K562 (cell line): ENCODE results near the gene SBNO1. TPM values are rescaled to one million over a fixed set of nuclear protein-coding genes. Genes with fewer than 3 reads are reported as not detected.

Source experiments
- ATAC-seq: fragments of 200-7000 bp; cut with Tn5 transposase; 3 replicates; pipeline ENCODE4 v1.9.1; 2020; ENCODE audit warnings: moderate library complexity
- BruUV-seq: library from RNA; stranded (reverse); fragments of 400-500 nt; replicated peaks from 2 replicates; lab custom pipeline; 2021; lab: Mats Ljungman, UMichigan
- CTCF ChIA-PET: fragments of 300-600 bp; formaldehyde crosslinking; extraction: SDS; loops from one replicate; lab custom pipeline; 2021; ENCODE audit warnings: low intra/inter-chr PET ratio; lab: Yijun Ruan, JAX
- POLR2A ChIA-PET: fragments of 300-600, 350-650 bp; sonication (Branson Sonifier 250); formaldehyde crosslinking; extraction: SDS; loops from one replicate; lab custom pipeline; 2021; ENCODE audit warnings: antibody characterized with exemption, inconsistent platforms; lab: Yijun Ruan, JAX
- DNase-seq, 4 experiments: peaks; one replicate each; pipeline versions ENCODE4 v3.0.0 to v3.0.0-alpha.2; 2011 to 2018; ENCODE audit warnings: low spot score in 3 of 4, mixed read lengths in 3 of 4; ENCODE audit errors: extremely low read depth in 1 of 4
- FAIRE-seq: peaks from 2 replicates; lab custom pipeline; 2011; peaks lifted over from hg19 to GRCh38; lab: Jason Lieb, UNC
- H2AFZ ChIP-seq: 2 replicates; pipeline ENCODE4 v1.6.0; 2011; ENCODE audit warnings: low read depth, low read length, control low read depth, inconsistent platforms
- H3K27ac ChIP-seq: fragments of 200-600 bp; 3 replicates; pipeline ENCODE4 v1.8.0; 2011; ENCODE audit warnings: low read depth, mild to moderate bottlenecking, control low read depth, inconsistent platforms, low read length, moderate library complexity, mixed read lengths; ENCODE audit errors: extremely low read depth
- H3K27me3 ChIP-seq, 2 experiments: fragments of 300-600 bp in 1 of 2; 2 replicates in 1 of 2; 3 replicates in 1 of 2; pipeline versions ENCODE4 v1.6.0 to v1.8.0; 2011; ENCODE audit warnings: inconsistent platforms in 2 of 2, low read length in 2 of 2, mild to moderate bottlenecking in 1 of 2, mixed read lengths in 1 of 2, moderate library complexity in 1 of 2; ENCODE audit not compliant: control insufficient read depth in 2 of 2, insufficient read depth in 2 of 2
- H3K36me3 ChIP-seq: fragments of 300-600 bp; 3 replicates; pipeline ENCODE4 v1.8.0; 2011; ENCODE audit warnings: mild to moderate bottlenecking, low read length, inconsistent platforms; ENCODE audit not compliant: control insufficient read depth, insufficient read depth
- H3K4me1 ChIP-seq, 2 experiments: fragments of 200-600 bp in 1 of 2; replicated peaks in 1 of 2; 2 replicates in 1 of 2; 3 replicates in 1 of 2; pipeline versions ENCODE4 v1.5.1 to v1.8.0; 2011; ENCODE audit warnings: inconsistent platforms in 2 of 2, low read length in 2 of 2, mild to moderate bottlenecking in 1 of 2, mixed read lengths in 1 of 2, moderate library complexity in 1 of 2; ENCODE audit not compliant: control insufficient read depth in 2 of 2, insufficient read depth in 2 of 2
- H3K4me2 ChIP-seq: 2 replicates; pipeline ENCODE4 v1.6.1; 2011; ENCODE audit warnings: low read length, control low read depth, inconsistent platforms, mixed read lengths; ENCODE audit not compliant: insufficient read depth
- H3K4me3 ChIP-seq: fragments of 200-600 bp; sonication (generic), shearing (Covaris generic); 2 replicates; pipeline ENCODE4 v1.5.1; 2016; ENCODE audit warnings: control low read depth, inconsistent platforms
- H3K79me2 ChIP-seq: fragments of 200-600 bp; 3 replicates; pipeline ENCODE4 v1.8.0; 2011; ENCODE audit warnings: low read length, inconsistent platforms; ENCODE audit not compliant: control insufficient read depth, insufficient read depth
- H3K9ac ChIP-seq, 2 experiments: 2 replicates each; pipeline versions ENCODE4 v1.6.0 to v1.6.1; 2011; ENCODE audit warnings: low read depth in 2 of 2, low read length in 2 of 2, control low read depth in 1 of 2, inconsistent platforms in 1 of 2, mild to moderate bottlenecking in 1 of 2, mixed read lengths in 1 of 2; ENCODE audit not compliant: insufficient read depth in 1 of 2
- H3K9me1 ChIP-seq: one replicate; pipeline ENCODE4 v1.6.0; 2011; ENCODE audit warnings: inconsistent platforms, mild to moderate bottlenecking, low read length, moderate library complexity; ENCODE audit not compliant: control insufficient read depth, insufficient read depth
- H3K9me3 ChIP-seq: replicated peaks from 2 replicates; pipeline ENCODE4 v1.5.1; 2011; ENCODE audit warnings: low read depth, low read length, inconsistent platforms; ENCODE audit not compliant: control insufficient read depth, insufficient read depth
- H4K20me1 ChIP-seq: replicated peaks from 2 replicates; pipeline ENCODE4 v1.6.1; 2011; ENCODE audit warnings: low read length, inconsistent platforms, mixed read lengths; ENCODE audit not compliant: control insufficient read depth, insufficient read depth
- AFF4 ChIP-seq: sonication (generic); formaldehyde crosslinking; IDR thresholded peaks from 2 replicates; pipeline ENCODE4 v1.8.0; 2023; ENCODE audit warnings: mild to moderate bottlenecking, missing genetic modification reagents
- CBX1 ChIP-seq: sonication (generic); IDR thresholded peaks from 2 replicates; pipeline ENCODE4 v1.6.1; 2016; ENCODE audit warnings: antibody characterized with exemption, low read depth, mild to moderate bottlenecking
- CREBBP ChIP-seq: IDR thresholded peaks from one replicate; pipeline ENCODE4 v1.6.1; 2012; ENCODE audit warnings: low read depth, mild to moderate bottlenecking, control low read depth, inconsistent platforms, low read length
- GABPB1 ChIP-seq: sonication (generic); formaldehyde crosslinking; IDR thresholded peaks from 2 replicates; pipeline ENCODE4 v1.8.0; 2022; ENCODE audit warnings: mild to moderate bottlenecking, missing genetic modification reagents
- MAFK ChIP-seq: IDR thresholded peaks from 2 replicates; pipeline ENCODE4 v1.6.1; 2011; ENCODE audit warnings: low read length, improper control_type of control experiment
- NR2F6 ChIP-seq: fragments of 450-650 bp; formaldehyde crosslinking; IDR thresholded peaks from 2 replicates; pipeline ENCODE4 v1.4.0; 2020; ENCODE audit warnings: mild to moderate bottlenecking
- NUFIP1 ChIP-seq: fragments of 450-650 bp; IDR thresholded peaks from 2 replicates; pipeline ENCODE4 v1.6.1; 2018; ENCODE audit not compliant: partially characterized antibody
- ZNF165 ChIP-seq: fragments of 250-450 bp; sonication (Bioruptor Pico); IDR thresholded peaks from 2 replicates; pipeline ENCODE4 v1.4.0; 2020; ENCODE audit warnings: borderline replicate concordance
- ZNF184 ChIP-seq: sonication (generic); formaldehyde crosslinking; IDR thresholded peaks from 2 replicates; pipeline ENCODE4 v1.5.0; 2020; ENCODE audit warnings: missing genetic modification reagents
- WGBS: fragments of 100-300 bp; shearing (Covaris generic); methylation state at CpG from one replicate; pipeline ENCODE4 v1.1.6; 2016; ENCODE audit warnings: low coverage, mixed read lengths; ENCODE audit not compliant: insufficient coverage; ENCODE audit errors: missing lambda C conversion rate; 5-methylcytosine and 5-hydroxymethylcytosine counted together
- in situ Hi-C: fragments of 300-500 bp; cut with MboI; formaldehyde crosslinking; loops from 4 replicates; pipeline ENCODE4 v1.15.0; 2018; ENCODE audit warnings: inconsistent platforms, mixed read lengths
- intact Hi-C: fragments of 100-400 bp; cut with micrococcal nuclease; formaldehyde crosslinking; loops from 2 replicates; pipeline ENCODE4 v1.14.2; 2022
- polyA plus RNA-seq, 8 experiments: library from polyadenylated mRNA; depleted of rRNA in 4 of 8; stranded (reverse) in 5 of 8; unstranded in 3 of 8; fragments of >200 nt; fragmentation: Nextera tagmentation in 2 of 8; fragmentation: Illumina TruSeq in 1 of 8; extraction: Ambion mirVana in 2 of 8; extraction: Trizol in 1 of 8; gene quantifications; 2 replicates each; pipeline versions ENCODE4 v1.2.1 to v1.2.3, GENCODE V29; 2011 to 2014; ENCODE audit warnings: inconsistent platforms in 1 of 8, missing spikeins in 1 of 8
- total RNA-seq, 7 experiments: library from RNA; depleted of rRNA in 6 of 7; stranded (reverse); fragments of >200 nt in 6 of 7; fragmentation: Illumina TruSeq in 2 of 7; extraction: Trizol in 2 of 7; gene quantifications; 2 replicates each; pipeline versions ENCODE4 v1.2.1 to v1.2.3, GENCODE V29; 2011 to 2021; ENCODE audit warnings: low replicate concordance in 1 of 7
- TF ChIP-seq, protein P1 (sequence below): sonication (generic); formaldehyde crosslinking; IDR thresholded peaks from 2 replicates; pipeline ENCODE4 v1.8.0; 2022; ENCODE audit warnings: mild to moderate bottlenecking, missing genetic modification reagents
- TF ChIP-seq, protein P2 (sequence below), 2 experiments: IDR thresholded peaks in 1 of 2; conservative IDR thresholded peaks in 1 of 2; 2 replicates each; pipeline ENCODE4 v1.6.1; 2016; ENCODE audit warnings: low read depth in 2 of 2, mild to moderate bottlenecking in 1 of 2, missing compliant biosample characterization in 1 of 2, missing genetic modification characterization in 1 of 2, moderate library complexity in 1 of 2

Gene SBNO1
- total and polyA plus RNA-seq, 9 of the 15 experiments (the other 6 are each of a cell fraction or from before 2014, with no cell fraction given), result 14.9 to 77.1 (median 35.9) TPM

DNA sequence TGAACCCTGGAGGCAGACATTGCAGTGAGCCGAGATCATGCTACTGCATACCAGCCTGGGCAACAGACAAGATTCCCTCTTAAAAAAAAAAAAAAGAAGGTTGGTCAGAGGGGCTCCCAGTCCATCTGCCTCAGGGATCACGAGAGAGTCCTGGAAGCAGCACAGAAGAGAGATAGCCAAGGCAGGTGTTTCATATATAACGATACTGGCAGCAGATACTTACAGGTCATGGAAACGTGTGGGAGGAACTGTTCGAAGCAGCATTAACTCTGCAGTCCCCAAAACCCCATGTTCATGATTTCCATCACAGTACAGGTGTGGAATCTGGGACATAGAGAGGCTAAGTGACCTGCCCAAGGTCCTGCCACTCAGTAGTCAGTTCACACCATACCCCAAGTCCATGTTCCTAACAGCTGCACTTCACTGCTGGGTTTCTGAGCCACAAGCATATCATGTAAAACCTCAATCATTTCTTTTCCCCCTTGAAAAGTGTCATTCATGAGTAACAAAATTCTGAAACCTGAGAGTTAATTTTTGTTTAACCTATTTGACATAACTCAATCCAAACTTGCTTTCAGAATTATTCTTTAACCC lies 109.7 kb downstream of the SBNO1 start:
- Histone ChIP-seq H3K27ac (no peak overlapping the region), H3K9ac (no peak overlapping the region), H2AFZ (no peak overlapping the region), H3K4me3 (no peak overlapping the region), H3K27me3 (no peaks in the 10 kb centered on the region), H3K9me3 (no peaks in the 10 kb centered on the region), H3K36me3 (peaks cover 64% of the 10 kb centered on the region), H3K4me2 (no peak overlapping the region), H3K79me2 (peaks cover 38% of the 10 kb centered on the region), H3K9me1 (no peaks in the 10 kb centered on the region), H3K4me1 (peaks cover 13 to 25% of the 10 kb centered on the region in 2 experiments), H4K20me1 (peaks cover 4% of the 10 kb centered on the region)
- POLR2A ChIA-PET, result interaction anchor here (0.6 to 0.7 kb wide), 2 partner anchors 8 to 22 kb away, joined by 3 to 5 read pairs; partner anchors contain the start of gene MPHOSPH9
- WGBS, result 88% methylated on average over 5 of the region's 5 CpGs
- CTCF ChIA-PET, result no interaction called here
- in situ Hi-C loops, result no loop called here
- ATAC-seq (no peak), FAIRE-seq (no peak), DNase-seq (no peak)
- intact Hi-C loops, result no loop called here
- no TSS peak for BruUV-seq
- TF ChIP-seq ZNF165 (no peak), ZNF184 (CRISPR knock-in tag) (no peak), NR2F6 (CRISPR knock-in tag) (no peak), CREBBP (no peak), NUFIP1 (no peak), CBX1 (no peak), GABPB1 (CRISPR knock-in tag) (no peak), MAFK (no peak), AFF4 (no peak)
- TF ChIP-seq, protein P1, sequence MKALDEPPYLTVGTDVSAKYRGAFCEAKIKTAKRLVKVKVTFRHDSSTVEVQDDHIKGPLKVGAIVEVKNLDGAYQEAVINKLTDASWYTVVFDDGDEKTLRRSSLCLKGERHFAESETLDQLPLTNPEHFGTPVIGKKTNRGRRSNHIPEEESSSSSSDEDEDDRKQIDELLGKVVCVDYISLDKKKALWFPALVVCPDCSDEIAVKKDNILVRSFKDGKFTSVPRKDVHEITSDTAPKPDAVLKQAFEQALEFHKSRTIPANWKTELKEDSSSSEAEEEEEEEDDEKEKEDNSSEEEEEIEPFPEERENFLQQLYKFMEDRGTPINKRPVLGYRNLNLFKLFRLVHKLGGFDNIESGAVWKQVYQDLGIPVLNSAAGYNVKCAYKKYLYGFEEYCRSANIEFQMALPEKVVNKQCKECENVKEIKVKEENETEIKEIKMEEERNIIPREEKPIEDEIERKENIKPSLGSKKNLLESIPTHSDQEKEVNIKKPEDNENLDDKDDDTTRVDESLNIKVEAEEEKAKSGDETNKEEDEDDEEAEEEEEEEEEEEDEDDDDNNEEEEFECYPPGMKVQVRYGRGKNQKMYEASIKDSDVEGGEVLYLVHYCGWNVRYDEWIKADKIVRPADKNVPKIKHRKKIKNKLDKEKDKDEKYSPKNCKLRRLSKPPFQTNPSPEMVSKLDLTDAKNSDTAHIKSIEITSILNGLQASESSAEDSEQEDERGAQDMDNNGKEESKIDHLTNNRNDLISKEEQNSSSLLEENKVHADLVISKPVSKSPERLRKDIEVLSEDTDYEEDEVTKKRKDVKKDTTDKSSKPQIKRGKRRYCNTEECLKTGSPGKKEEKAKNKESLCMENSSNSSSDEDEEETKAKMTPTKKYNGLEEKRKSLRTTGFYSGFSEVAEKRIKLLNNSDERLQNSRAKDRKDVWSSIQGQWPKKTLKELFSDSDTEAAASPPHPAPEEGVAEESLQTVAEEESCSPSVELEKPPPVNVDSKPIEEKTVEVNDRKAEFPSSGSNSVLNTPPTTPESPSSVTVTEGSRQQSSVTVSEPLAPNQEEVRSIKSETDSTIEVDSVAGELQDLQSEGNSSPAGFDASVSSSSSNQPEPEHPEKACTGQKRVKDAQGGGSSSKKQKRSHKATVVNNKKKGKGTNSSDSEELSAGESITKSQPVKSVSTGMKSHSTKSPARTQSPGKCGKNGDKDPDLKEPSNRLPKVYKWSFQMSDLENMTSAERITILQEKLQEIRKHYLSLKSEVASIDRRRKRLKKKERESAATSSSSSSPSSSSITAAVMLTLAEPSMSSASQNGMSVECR (CRISPR knock-in tag), result no peak
- TF ChIP-seq, protein P2, sequence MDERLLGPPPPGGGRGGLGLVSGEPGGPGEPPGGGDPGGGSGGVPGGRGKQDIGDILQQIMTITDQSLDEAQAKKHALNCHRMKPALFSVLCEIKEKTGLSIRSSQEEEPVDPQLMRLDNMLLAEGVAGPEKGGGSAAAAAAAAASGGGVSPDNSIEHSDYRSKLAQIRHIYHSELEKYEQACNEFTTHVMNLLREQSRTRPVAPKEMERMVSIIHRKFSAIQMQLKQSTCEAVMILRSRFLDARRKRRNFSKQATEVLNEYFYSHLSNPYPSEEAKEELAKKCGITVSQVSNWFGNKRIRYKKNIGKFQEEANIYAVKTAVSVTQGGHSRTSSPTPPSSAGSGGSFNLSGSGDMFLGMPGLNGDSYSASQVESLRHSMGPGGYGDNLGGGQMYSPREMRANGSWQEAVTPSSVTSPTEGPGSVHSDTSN (CRISPR knock-in tag; IDR thresholded peaks at IDR 0.05; ENCODE audit: low read depth), result no peak
- TF ChIP-seq, protein P2 (tag; conservative IDR thresholded peaks at IDR 0.05; ENCODE audit: low read depth), result no peak
